ENCODE results near the gene RBM44.

RBM44 gene

DNA sequence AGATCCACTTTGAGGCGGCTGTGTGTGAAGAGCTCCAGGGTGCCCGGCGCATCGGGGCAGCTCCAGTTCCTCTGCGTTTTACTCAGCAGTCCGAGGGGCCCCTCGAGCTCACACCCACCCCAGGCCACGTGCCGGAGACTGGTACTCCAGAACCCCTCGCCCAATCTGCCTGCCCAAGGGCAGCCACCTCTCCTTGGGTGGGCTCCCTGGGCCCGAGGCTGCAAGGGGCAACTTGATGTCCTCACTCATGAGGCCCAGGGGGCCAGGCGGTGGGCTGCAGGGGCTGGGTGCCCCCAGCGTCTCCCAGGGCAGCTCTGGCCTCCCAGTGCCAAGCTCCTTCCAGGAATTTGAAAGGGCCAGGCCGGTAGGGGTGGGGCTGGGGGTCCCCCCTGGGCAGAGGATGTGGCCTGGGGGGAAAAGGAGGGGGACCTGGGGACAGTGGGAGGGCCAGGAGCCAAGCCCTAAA is 77.5 kb downstream of the RBM44 start:
- Histone ChIP-seq H3K4me2 (no peak overlapping the region), H3K9me3 (replicated peaks in 1 of 11) (no peaks in the 10 kb centered on the region), H3K9ac (no peak overlapping the region), H3K36me3 (no peaks in the 10 kb centered on the region), H3K27me3 (peaks cover 0 to 13% (median 0%) of the 10 kb centered on the region in 11 experiments; a peak in 3 of 22 replicates), H3K4me1 (peaks cover 0 to 27% (median 17%) of the 10 kb centered on the region in 10 experiments; a peak in 16 of 20 replicates), H3K27ac (no peak overlapping the region), H3K4me3 (no peak overlapping the region), H4K20me1 (peaks cover 0 to 8% (median 0%) of the 10 kb centered on the region in 11 experiments; a peak in 2 of 22 replicates)
- TF ChIP-seq Cebpa-rat (IDR thresholded peaks at IDR 0.05), result no peak

DNA sequence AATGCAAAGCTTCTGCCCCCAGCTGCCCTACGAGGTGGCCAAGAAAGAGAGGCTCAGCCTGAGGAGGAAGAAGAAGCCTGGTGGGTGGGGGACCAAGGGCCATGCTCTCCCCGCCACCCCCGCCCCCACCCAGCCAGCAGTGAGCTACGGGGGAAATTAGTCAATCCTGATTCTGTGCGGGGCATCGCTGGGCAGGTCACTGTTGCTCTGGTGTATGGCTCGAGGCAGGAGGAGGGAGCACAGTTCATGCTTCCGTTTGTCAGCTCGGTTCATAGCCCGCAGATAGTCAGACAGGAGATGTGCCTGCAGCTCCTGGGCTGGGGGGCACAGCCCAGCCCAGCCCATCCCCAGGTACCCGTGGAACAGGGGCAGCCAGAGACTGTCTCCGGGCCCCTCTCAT is 78.0 kb downstream of the RBM44 start:
- peaks cover 0 to 8% (median 0%) of the 10 kb centered on the region in 11 experiments; a peak in 2 of 22 replicates for H3K27me3 ChIP-seq
- peaks cover 0 to 23% (median 13%) of the 10 kb centered on the region in 10 experiments; a peak in 16 of 20 replicates for H3K4me1 ChIP-seq
- H3K4me3 ChIP-seq, result no peak overlapping the region
- no peak overlapping the region for H3K4me2 ChIP-seq
- H3K9ac ChIP-seq, result no peak overlapping the region
- H3K9me3 ChIP-seq (replicated peaks in 1 of 11), result no peaks in the 10 kb centered on the region
- no peak for TF ChIP-seq Cebpa-rat (IDR thresholded peaks at IDR 0.05)
- no peaks in the 10 kb centered on the region for H3K36me3 ChIP-seq
- H4K20me1 ChIP-seq, result peaks cover 0 to 8% (median 0%) of the 10 kb centered on the region in 11 experiments; a peak in 2 of 22 replicates
- no peak overlapping the region for H3K27ac ChIP-seq

DNA sequence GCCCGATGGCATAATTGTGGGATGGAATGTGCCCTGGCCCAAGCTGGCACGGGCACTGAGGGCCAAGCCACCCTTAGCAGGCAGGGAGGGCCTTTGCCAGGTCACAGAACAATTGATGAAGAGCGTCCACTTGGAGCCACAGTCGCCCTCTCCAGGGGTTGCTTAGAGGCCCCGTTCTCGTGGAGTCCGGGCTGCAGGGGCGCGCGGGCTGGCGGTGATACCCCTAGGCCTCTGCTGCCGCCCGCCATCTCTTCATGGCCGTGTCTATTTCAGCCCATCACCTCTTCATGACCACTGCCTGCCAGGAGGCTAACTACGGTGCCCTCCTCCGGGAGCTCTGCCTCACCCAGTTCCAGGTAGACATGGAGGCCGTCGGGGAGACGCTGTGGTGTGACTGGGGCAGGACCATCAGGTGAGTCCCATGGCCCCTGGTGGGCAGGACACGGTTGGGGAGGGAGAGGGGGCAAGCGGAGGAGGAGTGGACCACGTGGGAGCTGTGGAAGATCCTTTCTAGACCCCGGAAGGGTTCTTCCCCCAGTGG is 78.4 kb downstream of the RBM44 start:
- Histone ChIP-seq H4K20me1 (peaks cover 0 to 8% (median 0%) of the 10 kb centered on the region in 11 experiments; a peak in 2 of 22 replicates), H3K36me3 (no peaks in the 10 kb centered on the region), H3K27me3 (peaks cover 0 to 6% (median 0%) of the 10 kb centered on the region in 11 experiments; a peak in 2 of 22 replicates), H3K9ac (no peak overlapping the region), H3K4me1 (peaks cover 0 to 18% (median 9%) of the 10 kb centered on the region in 10 experiments; a peak in 11 of 20 replicates), H3K4me3 (no peak overlapping the region), H3K27ac (no peak overlapping the region), H3K9me3 (replicated peaks in 1 of 11) (no peaks in the 10 kb centered on the region), H3K4me2 (no peak overlapping the region)
- TF ChIP-seq Cebpa-rat (IDR thresholded peaks at IDR 0.05), result no peak

DNA sequence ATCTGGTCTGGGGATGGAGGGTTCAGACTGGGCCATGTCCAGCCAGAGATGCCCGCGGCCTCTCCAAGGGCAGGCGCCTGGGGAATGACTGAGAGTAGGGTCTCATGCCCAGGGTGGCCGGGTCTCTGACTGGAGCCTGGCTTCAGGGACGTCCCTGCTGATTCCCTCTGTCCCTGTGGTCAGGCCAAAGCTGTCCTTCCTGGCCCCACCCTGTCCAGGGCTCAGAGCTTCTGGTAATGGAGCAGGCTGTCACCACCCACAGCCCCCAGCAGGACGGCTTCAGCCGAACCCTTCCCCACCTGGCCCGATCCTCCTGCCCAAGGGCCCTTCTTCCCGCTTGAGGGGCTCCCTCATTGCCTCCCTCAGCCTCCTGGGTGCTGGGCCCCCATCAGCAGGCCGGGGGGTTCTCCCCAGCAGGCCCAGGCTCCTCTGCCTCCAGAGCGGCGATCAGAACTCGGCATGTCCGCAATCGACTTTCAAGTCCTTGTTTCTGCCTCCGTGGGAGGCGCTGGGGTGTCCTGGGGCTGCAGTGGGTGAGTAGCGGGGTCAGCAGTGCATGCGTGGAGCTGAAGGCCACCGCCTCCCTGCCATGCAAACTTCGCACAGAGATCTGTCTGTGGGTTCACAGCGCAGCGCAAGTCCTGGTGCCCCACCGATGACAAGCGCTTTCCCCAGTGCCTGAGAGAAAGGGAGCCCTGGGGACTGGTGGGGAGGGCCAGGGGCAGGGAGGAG is 79.2 kb downstream of the RBM44 start:
- no peak overlapping the region for H3K9ac ChIP-seq
- no peak overlapping the region for H3K4me2 ChIP-seq

DNA sequence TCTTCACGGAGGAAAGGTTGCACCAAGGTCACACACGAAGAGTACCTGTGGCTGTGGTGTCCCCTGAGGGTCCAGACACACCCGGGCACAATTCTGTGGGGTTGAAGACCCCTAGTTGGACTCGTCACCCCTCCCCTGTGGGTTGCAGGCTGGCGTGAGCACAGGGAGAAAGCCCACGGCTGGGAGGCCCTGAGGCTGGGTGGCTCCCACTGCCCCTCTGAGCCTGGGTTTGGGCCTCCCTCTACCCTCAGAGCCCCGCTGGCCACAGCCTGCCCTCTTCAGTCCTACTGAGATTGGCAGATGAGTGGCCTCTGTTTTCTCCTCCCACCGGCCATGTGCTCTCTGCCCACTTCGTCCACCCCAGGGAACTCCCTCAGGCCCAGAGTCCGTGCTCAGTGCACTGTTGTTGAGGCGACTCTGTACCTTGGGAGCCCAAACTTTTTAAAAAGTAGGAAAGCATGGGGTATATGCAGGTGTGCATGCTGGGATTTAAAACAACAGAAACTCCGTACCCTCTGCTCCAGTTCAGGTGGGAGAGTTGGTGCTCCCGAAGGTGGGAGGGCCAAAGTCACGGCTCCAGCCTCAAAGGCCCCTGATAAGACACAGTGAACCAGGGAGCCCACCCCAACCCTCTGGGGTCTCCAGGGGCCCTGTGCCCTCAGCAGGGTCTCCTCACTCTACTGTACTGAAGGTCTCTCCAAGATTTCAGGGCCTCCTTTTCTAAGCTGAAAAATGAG is 79.9 kb downstream of the RBM44 start:
- Histone ChIP-seq H3K4me3 (no peak overlapping the region), H3K9ac (no peak overlapping the region), H3K27ac (no peak overlapping the region), H3K4me1 (peaks cover 0 to 8% (median 5%) of the 10 kb centered on the region in 10 experiments; a peak in 9 of 20 replicates), H3K9me3 (replicated peaks in 1 of 11) (no peaks in the 10 kb centered on the region), H3K4me2 (no peak overlapping the region), H3K36me3 (no peaks in the 10 kb centered on the region), H4K20me1 (peaks cover 0 to 6% (median 0%) of the 10 kb centered on the region in 11 experiments; a peak in 2 of 22 replicates), H3K27me3 (peaks cover 0 to under 1% (median 0%) of the 10 kb centered on the region in 11 experiments; a peak in 1 of 22 replicates)
- no peak for TF ChIP-seq Cebpa-rat (IDR thresholded peaks at IDR 0.05)

More for the DNA sequence above, 79.2 kb downstream of the RBM44 start:
- no peaks in the 10 kb centered on the region for H3K9me3 ChIP-seq (replicated peaks in 1 of 11)
- H3K4me1 ChIP-seq, result peaks cover 0 to 13% (median 5%) of the 10 kb centered on the region in 10 experiments; a peak in 9 of 20 replicates
- H3K27me3 ChIP-seq, result peaks cover 0 to 6% (median 0%) of the 10 kb centered on the region in 11 experiments; a peak in 1 of 22 replicates
- no peak overlapping the region for H3K27ac ChIP-seq
- no peak for TF ChIP-seq Cebpa-rat (IDR thresholded peaks at IDR 0.05)
- no peak overlapping the region for H3K4me3 ChIP-seq
- no peaks in the 10 kb centered on the region for H3K36me3 ChIP-seq
- peaks cover 0 to 6% (median 0%) of the 10 kb centered on the region in 11 experiments; a peak in 2 of 22 replicates for H4K20me1 ChIP-seq

- Histone ChIP-seq H3K4me1 (peaks cover 0 to 2% (median 1%) of the 10 kb centered on the region in 10 experiments; a peak in 9 of 20 replicates), H4K20me1 (peaks cover 0 to 3% (median 0%) of the 10 kb centered on the region in 11 experiments; a peak in 2 of 22 replicates), H3K9me3 (replicated peaks in 1 of 11) (no peaks in the 10 kb centered on the region), H3K27me3 (no peaks in the 10 kb centered on the region), H3K4me3 (no peak overlapping the region), H3K9ac (no peak overlapping the region), H3K36me3 (no peaks in the 10 kb centered on the region), H3K27ac (no peak overlapping the region), H3K4me2 (no peak overlapping the region)
- no peak for TF ChIP-seq Cebpa-rat (IDR thresholded peaks at IDR 0.05)
These were observed 80.5 kb downstream of the RBM44 start for GRCh38 chr2:237879058-237879430.

DNA sequence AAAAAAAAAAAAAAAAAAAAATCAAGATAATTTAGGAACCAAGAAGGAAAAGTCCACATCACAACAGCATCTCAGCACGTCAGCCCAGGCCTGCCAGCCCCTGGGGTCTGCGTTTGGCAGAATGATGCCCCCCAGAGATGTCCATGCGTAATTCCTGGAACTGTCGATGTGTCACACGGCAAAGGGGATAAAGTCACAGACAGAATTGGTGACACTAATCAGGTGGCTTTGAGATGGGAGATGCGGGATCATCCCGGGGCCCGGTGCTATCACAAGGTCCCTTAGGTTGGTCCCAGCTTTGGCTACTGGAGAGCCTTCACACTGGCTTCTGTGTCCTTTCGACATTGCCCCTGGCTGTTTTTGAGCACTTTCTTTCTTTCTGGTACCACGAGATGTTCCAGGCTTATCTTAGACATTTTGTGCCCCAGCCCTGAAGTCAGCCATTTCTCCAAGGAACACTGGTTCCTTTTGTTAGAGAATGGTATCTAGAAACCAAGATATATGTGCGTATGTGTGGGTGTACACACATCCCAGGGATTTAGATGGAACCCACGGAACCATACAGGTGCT is 81.5 kb downstream of the RBM44 start:
- Histone ChIP-seq H4K20me1 (no peaks in the 10 kb centered on the region; a peak in 1 of 22 replicates), H3K36me3 (no peaks in the 10 kb centered on the region), H3K9me3 (replicated peaks in 1 of 11) (no peaks in the 10 kb centered on the region), H3K4me1 (no peaks in the 10 kb centered on the region), H3K27me3 (no peaks in the 10 kb centered on the region), H3K4me2 (no peak overlapping the region), H3K9ac (no peak overlapping the region), H3K4me3 (no peak overlapping the region), H3K27ac (no peak overlapping the region)
- no peak for TF ChIP-seq Cebpa-rat (IDR thresholded peaks at IDR 0.05)

GRCh38 chr2:237882510-237883481 is 84.2 kb downstream of the RBM44 start:
- Histone ChIP-seq H3K4me3 (no peak overlapping the region), H4K20me1 (no peaks in the 10 kb centered on the region)
- no peak for TF ChIP-seq Cebpa-rat (IDR thresholded peaks at IDR 0.05)

More at GRCh38 chr2:237882510-237883481, 84.2 kb downstream of the RBM44 start:
- peaks cover 0 to 4% (median 0%) of the 10 kb centered on the region in 10 experiments; a peak in 4 of 20 replicates for H3K4me1 ChIP-seq
- no peak overlapping the region for H3K27ac ChIP-seq
- no peaks in the 10 kb centered on the region for H3K27me3 ChIP-seq
- H3K9me3 ChIP-seq (replicated peaks in 1 of 11), result no peaks in the 10 kb centered on the region
- H3K36me3 ChIP-seq, result no peaks in the 10 kb centered on the region
- H3K9ac ChIP-seq, result no peak overlapping the region
- H3K4me2 ChIP-seq, result no peak overlapping the region
